ENCODE measurements around the gene DEFB113. TPM values are rescaled to one million over a fixed set of nuclear protein-coding genes. Genes with fewer than 3 reads are reported as not detected.
"Not testable (repeated sequence)": the region's sequence is repeated elsewhere in the genome, so short reads cannot be mapped to it uniquely, and the experiment has no call there.

The DEFB113 gene
- polyA plus RNA-seq, 2 of the 4 experiments (the other 2 are of a cell fraction) = not detected

- CTCF ChIA-PET = no interaction called here
- FAIRE-seq (no peak), ATAC-seq (no peak), DNase-seq (ENCODE audit: low read depth in 1 of 2, low spot score in 1 of 2) (no peak)
- no peak overlapping the region for H3K4me3 ChIP-seq
- H3K4me2 ChIP-seq = no peak overlapping the region
- no peak for TF ChIP-seq CBX2 (IDR thresholded peaks at IDR 0.05; ENCODE audit: borderline replicate concordance, low read depth)
- no peak for TF ChIP-seq ZNF302 (CRISPR knock-in tag; IDR thresholded peaks at IDR 0.05)
- no peak for TF ChIP-seq CHD2 (IDR thresholded peaks at IDR 0.05; ENCODE audit: low read length, partially characterized antibody)
- TF ChIP-seq PBX3 (IDR thresholded peaks at IDR 0.05) = no peak
- no peak for TF ChIP-seq EHF (CRISPR knock-in tag; IDR thresholded peaks at IDR 0.05)
- no peak for TF ChIP-seq NPAS2 (CRISPR knock-in tag; IDR thresholded peaks at IDR 0.05; ENCODE audit: borderline replicate concordance)
- no peak for TF ChIP-seq KDM5A (IDR thresholded peaks at IDR 0.05)
- TF ChIP-seq MYC (IDR thresholded peaks at IDR 0.05; ENCODE audit: borderline replicate concordance, low read length) = no peak
- TF ChIP-seq SMC3 (IDR thresholded peaks at IDR 0.05) = no peak
- TF ChIP-seq USF2 (IDR thresholded peaks at IDR 0.05) = no peak
- TF ChIP-seq MAZ (IDR thresholded peaks at IDR 0.05; ENCODE audit: borderline replicate concordance, low read depth, low read length) = no peak
- no peak for TF ChIP-seq SREBF2 (IDR thresholded peaks at IDR 0.05)
- no peak for TF ChIP-seq ESRRA (IDR thresholded peaks at IDR 0.05; ENCODE audit: borderline replicate concordance, low read length)
- no peak for TF ChIP-seq PHF8 (IDR thresholded peaks at IDR 0.05; ENCODE audit: borderline replicate concordance, low read depth)
- no peak for TF ChIP-seq BHLHE40 (IDR thresholded peaks at IDR 0.05; ENCODE audit: low read depth, low read length)
- TF ChIP-seq E2F6 (IDR thresholded peaks at IDR 0.05; ENCODE audit: borderline replicate concordance, low read depth) = no peak
- no peak for TF ChIP-seq FOXS1 (CRISPR knock-in tag; IDR thresholded peaks at IDR 0.05)
- no peak for TF ChIP-seq MAFK (IDR thresholded peaks at IDR 0.05; ENCODE audit: partially characterized antibody)
- TF ChIP-seq EHMT2 (IDR thresholded peaks at IDR 0.05; ENCODE audit: low read depth) = no peak
- no peak for TF ChIP-seq POLR2A (IDR thresholded peaks at IDR 0.05; ENCODE audit: low read length)
- 29% methylated on average over 4 of the region's 4 CpGs for WGBS (ENCODE audit: missing lambda C conversion rate)
- no peaks in the 10 kb centered on the region for H3K9me3 ChIP-seq
- H3K27ac ChIP-seq = no peak overlapping the region
- POLR2A ChIA-PET = no interaction called here
- no peaks in the 10 kb centered on the region for H3K4me1 ChIP-seq
These were observed 20.4 kb downstream of the DEFB113 start for GRCh38 chr6:49949062-49949461.

DNA sequence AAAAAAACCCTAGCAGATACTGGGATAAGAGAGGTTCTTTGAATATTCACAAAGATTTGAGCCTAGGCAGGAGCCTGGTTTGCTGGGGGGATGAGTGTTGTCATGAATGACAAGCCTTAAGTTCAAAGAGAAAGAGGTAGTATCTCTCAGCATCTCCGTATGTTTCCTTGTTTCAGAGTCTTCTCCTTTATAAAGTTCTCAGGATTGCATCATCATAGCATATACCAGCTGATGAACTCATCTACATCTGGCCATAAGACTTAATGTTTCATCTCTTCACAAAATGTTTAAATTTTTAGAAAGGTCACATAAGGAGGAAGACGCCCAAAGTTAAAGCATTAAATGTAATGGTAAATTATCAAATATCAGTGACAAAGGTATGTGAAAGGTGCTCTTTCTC, 22.6 kb downstream of the DEFB113 start:
- POLR2A ChIA-PET = no interaction called here
- FAIRE-seq (no peak), ATAC-seq (no peak), DNase-seq (ENCODE audit: low read depth in 1 of 2, low spot score in 1 of 2) (no peak)
- Histone ChIP-seq H3K9me3 (no peaks in the 10 kb centered on the region), H3K4me2 (no peak overlapping the region), H3K4me3 (no peak overlapping the region), H3K27ac (no peak overlapping the region), H3K4me1 (no peaks in the 10 kb centered on the region)
- WGBS (ENCODE audit: missing lambda C conversion rate) = 44% methylated on average over 2 of the region's 2 CpGs
- CTCF ChIA-PET = no interaction called here
- TF ChIP-seq, protein P1, sequence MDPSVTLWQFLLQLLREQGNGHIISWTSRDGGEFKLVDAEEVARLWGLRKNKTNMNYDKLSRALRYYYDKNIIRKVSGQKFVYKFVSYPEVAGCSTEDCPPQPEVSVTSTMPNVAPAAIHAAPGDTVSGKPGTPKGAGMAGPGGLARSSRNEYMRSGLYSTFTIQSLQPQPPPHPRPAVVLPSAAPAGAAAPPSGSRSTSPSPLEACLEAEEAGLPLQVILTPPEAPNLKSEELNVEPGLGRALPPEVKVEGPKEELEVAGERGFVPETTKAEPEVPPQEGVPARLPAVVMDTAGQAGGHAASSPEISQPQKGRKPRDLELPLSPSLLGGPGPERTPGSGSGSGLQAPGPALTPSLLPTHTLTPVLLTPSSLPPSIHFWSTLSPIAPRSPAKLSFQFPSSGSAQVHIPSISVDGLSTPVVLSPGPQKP (IDR thresholded peaks at IDR 0.05; ENCODE audit: low read depth, low read length) = no peak
- TF ChIP-seq, protein P2, sequence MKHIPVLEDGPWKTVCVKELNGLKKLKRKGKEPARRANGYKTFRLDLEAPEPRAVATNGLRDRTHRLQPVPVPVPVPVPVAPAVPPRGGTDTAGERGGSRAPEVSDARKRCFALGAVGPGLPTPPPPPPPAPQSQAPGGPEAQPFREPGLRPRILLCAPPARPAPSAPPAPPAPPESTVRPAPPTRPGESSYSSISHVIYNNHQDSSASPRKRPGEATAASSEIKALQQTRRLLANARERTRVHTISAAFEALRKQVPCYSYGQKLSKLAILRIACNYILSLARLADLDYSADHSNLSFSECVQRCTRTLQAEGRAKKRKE (CRISPR knock-in tag; IDR thresholded peaks at IDR 0.05; ENCODE audit: low read depth) = no peak
- TF ChIP-seq EP300 (IDR thresholded peaks at IDR 0.05) (no peak), CHD2 (IDR thresholded peaks at IDR 0.05; ENCODE audit: low read length, partially characterized antibody) (no peak), SMC3 (IDR thresholded peaks at IDR 0.05) (no peak)

DNA sequence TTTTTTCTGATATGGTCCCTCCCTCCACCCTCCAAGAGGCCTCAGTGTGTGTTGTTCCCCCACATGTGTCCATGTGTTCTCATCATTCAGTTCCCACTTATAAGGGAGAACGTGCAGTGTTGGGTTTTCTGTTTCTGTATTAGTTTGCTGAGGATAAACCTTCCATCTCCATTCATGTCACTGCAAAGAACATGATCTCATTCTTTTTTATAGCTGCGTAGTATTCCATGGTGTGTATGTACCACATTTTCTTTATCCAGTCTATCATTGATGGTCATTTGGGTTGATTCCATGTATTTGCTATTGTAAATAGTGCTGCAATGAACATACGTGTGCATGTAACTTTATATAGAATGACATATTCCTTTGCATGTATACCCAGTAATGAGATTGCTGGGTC, 25.4 kb downstream of the DEFB113 start:
- FAIRE-seq; H3K4me1 ChIP-seq; DNase-seq (ENCODE audit: low read depth in 1 of 2, low spot score in 1 of 2); ATAC-seq; H3K4me2 ChIP-seq; POLR2A ChIA-PET; H3K9me3 ChIP-seq; H3K27ac ChIP-seq; H3K4me3 ChIP-seq: not testable (repeated sequence)
- WGBS (ENCODE audit: missing lambda C conversion rate) = 43% methylated on average over 3 of the region's 3 CpGs
- CTCF ChIA-PET = interaction anchor here (0.7 kb wide), 1 partner anchor 14 kb away, joined by 3 read pairs; no protein-coding TSS in a partner anchor
